Measurements from ENCODE around the gene LRRC4C. TPM values are rescaled to one million over a fixed set of nuclear protein-coding genes. Genes with fewer than 3 reads are reported as not detected.

LRRC4C gene
- total RNA-seq, 1 donor from 2014 or later = not detected

DNA sequence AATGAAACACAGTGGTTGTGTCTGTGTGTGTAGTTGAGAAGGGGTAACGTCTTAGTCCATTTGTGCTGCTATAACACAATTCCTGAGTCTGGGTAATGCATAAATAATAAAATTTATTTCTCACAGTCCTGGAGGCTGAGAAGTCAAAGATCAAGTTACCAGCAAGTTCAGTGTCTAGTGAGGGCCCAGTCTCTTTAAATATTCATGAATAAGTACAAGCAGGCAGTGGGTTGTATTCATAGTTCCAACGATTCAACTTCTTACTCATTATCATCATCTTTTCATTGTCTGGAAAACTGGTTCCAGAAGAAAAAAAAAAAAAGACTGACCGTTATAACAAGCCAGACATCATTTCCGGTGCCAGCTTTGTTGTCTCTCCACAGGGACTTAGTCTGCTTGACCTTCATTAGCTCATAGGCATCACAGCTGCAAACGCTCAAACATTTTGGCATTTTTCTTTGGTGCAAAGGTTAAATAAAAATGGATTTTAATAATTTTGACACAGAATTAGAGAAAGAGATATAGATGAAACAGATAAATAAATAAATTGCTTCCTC is 1297.5 kb downstream of the LRRC4C start:
- Histone ChIP-seq H3K36me3 (no peaks in the 10 kb centered on the region), H3K27me3 (no peaks in the 10 kb centered on the region), H3K4me3 (no peak overlapping the region), H3K4me1 (no peaks in the 10 kb centered on the region), H3K9me3 (no peaks in the 10 kb centered on the region), H3K27ac (no peak overlapping the region)
- no peak for DNase-seq (ENCODE audit: low spot score in 2 of 2)
- intact Hi-C loops (cut with DNase I) = no loop called here
- TF ChIP-seq, protein P1, sequence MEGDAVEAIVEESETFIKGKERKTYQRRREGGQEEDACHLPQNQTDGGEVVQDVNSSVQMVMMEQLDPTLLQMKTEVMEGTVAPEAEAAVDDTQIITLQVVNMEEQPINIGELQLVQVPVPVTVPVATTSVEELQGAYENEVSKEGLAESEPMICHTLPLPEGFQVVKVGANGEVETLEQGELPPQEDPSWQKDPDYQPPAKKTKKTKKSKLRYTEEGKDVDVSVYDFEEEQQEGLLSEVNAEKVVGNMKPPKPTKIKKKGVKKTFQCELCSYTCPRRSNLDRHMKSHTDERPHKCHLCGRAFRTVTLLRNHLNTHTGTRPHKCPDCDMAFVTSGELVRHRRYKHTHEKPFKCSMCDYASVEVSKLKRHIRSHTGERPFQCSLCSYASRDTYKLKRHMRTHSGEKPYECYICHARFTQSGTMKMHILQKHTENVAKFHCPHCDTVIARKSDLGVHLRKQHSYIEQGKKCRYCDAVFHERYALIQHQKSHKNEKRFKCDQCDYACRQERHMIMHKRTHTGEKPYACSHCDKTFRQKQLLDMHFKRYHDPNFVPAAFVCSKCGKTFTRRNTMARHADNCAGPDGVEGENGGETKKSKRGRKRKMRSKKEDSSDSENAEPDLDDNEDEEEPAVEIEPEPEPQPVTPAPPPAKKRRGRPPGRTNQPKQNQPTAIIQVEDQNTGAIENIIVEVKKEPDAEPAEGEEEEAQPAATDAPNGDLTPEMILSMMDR (IDR thresholded peaks at IDR 0.05) = no peak

DNA sequence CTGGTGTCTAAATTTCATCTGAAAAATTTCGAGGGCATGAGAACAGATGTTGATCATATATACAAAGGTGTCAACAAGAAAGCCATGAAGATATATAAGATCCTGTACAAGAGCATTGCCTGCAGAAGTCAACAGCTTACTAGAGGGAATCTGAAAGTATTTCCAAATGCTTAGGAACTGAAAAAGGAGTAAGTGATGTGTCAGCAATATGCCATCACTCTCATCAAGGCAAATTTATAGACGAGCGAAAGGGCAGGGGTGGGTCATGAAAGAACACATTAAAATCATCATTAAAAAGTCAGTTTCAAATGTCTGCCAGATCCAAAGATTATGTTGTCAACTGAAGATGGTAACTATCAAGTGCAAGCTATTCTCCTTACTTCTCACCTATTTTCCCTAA is 1299.0 kb downstream of the LRRC4C start:
- DNase-seq (ENCODE audit: low spot score in 2 of 2) = no peak
- Histone ChIP-seq H3K27me3 (no peaks in the 10 kb centered on the region), H3K27ac (no peak overlapping the region), H3K4me3 (no peak overlapping the region), H3K4me1 (no peaks in the 10 kb centered on the region), H3K9me3 (peaks cover 0 to 7% of the 10 kb centered on the region in 2 donors), H3K36me3 (no peaks in the 10 kb centered on the region)
- intact Hi-C loops (cut with DNase I) = no loop called here
- TF ChIP-seq, protein P1 (IDR thresholded peaks at IDR 0.05) = no peak

- Histone ChIP-seq H3K36me3 (no peaks in the 10 kb centered on the region), H3K4me1 (no peaks in the 10 kb centered on the region), H3K4me3 (no peak overlapping the region), H3K27me3 (no peaks in the 10 kb centered on the region), H3K27ac (no peak overlapping the region), H3K9me3 (peaks cover 0 to 16% of the 10 kb centered on the region in 2 donors)
- intact Hi-C loops (cut with DNase I) = no loop called here
- TF ChIP-seq, protein P1 (IDR thresholded peaks at IDR 0.05) = no peak
- DNase-seq (ENCODE audit: low spot score in 2 of 2) = no peak
Observed at GRCh38 chr11:40149721-40150120, 1309.7 kb downstream of the LRRC4C start.

DNA sequence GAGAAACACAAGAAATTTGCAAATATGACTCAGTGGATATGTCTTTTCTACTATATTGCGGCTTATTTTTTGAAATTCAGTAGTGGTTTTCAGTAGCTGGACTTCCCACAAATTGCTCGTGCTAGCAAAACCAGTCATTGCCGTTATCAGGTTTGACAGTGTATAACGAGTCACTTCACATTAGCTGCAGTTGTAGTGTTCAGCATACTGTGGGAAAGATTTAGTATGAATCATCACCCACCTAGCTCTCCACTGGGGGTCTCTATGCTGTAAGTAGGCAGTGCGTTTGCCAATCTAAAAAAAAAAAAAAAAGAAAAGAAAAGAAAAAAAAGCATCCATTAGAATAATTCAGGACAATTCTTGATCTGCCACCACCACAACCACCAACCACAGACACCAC is 1318.9 kb downstream of the LRRC4C start:
- intact Hi-C loops (cut with DNase I) = no loop called here
- Histone ChIP-seq H3K9me3 (no peaks in the 10 kb centered on the region), H3K4me3 (no peak overlapping the region), H3K36me3 (no peaks in the 10 kb centered on the region), H3K27ac (no peak overlapping the region), H3K4me1 (no peaks in the 10 kb centered on the region), H3K27me3 (no peaks in the 10 kb centered on the region)
- no peak for DNase-seq (ENCODE audit: low spot score in 2 of 2)
- TF ChIP-seq, protein P1 (IDR thresholded peaks at IDR 0.05) = no peak

- intact Hi-C loops (cut with DNase I) = no loop called here
- TF ChIP-seq, protein P1 (IDR thresholded peaks at IDR 0.05) = no peak
- Histone ChIP-seq H3K4me3 (no peak overlapping the region), H3K27ac (no peak overlapping the region), H3K4me1 (no peaks in the 10 kb centered on the region), H3K36me3 (no peaks in the 10 kb centered on the region), H3K9me3 (no peaks in the 10 kb centered on the region), H3K27me3 (no peaks in the 10 kb centered on the region)
- DNase-seq (ENCODE audit: low spot score in 2 of 2) = no peak
Observed at GRCh38 chr11:40139536-40139935, 1319.9 kb downstream of the LRRC4C start.

GRCh38 chr11:40139066-40139465 is 1320.4 kb downstream of the LRRC4C start:
- no peaks in the 10 kb centered on the region for H3K4me1 ChIP-seq
- no peak for DNase-seq (ENCODE audit: low spot score in 2 of 2)
- H3K36me3 ChIP-seq = no peaks in the 10 kb centered on the region
- intact Hi-C loops (cut with DNase I) = no loop called here
- no peaks in the 10 kb centered on the region for H3K9me3 ChIP-seq
- H3K27me3 ChIP-seq = no peaks in the 10 kb centered on the region
- TF ChIP-seq, protein P1 (IDR thresholded peaks at IDR 0.05) = no peak
- H3K4me3 ChIP-seq = no peak overlapping the region
- H3K27ac ChIP-seq = no peak overlapping the region

Measured in ascending aorta (tissue), 2 donors.